ENCODE results near the gene SUCNR1.

- TF ChIP-seq RFX5 (IDR thresholded peaks at IDR 0.05; ENCODE audit: low read depth, low read length): no peak
- TF ChIP-seq CTCF (conservative IDR thresholded peaks at IDR 0.05; ENCODE audit: low read depth, low read length): no peak
- TF ChIP-seq MAFK (IDR thresholded peaks at IDR 0.05; ENCODE audit: low read depth, low read length): no peak
- no peak for TF ChIP-seq POLR2A (IDR thresholded peaks at IDR 0.05; ENCODE audit: low read depth, low read length)
- TF ChIP-seq RAD21 (IDR thresholded peaks at IDR 0.05; ENCODE audit: low read length): no peak
- no peak for TF ChIP-seq CEBPB (IDR thresholded peaks at IDR 0.05; ENCODE audit: low read depth, low read length)
- no peak for TF ChIP-seq RCOR1 (IDR thresholded peaks at IDR 0.05; ENCODE audit: insufficient replicate concordance, low read length)
- TF ChIP-seq FOS (IDR thresholded peaks at IDR 0.05; ENCODE audit: low read depth, low read length): no peak
- no peak for TF ChIP-seq BHLHE40 (IDR thresholded peaks at IDR 0.05; ENCODE audit: low read depth, low read length)
- no peak for TF ChIP-seq MXI1 (IDR thresholded peaks at IDR 0.05; ENCODE audit: borderline replicate concordance, low read depth, low read length)
- TF ChIP-seq SMC3 (IDR thresholded peaks at IDR 0.05; ENCODE audit: low read depth, low read length): no peak
- no peak for TF ChIP-seq USF2 (IDR thresholded peaks at IDR 0.05; ENCODE audit: low read depth, low read length)
Observed at GRCh38 chr3:151827816-151828215, 45.6 kb upstream of the SUCNR1 start.

Measured in IMR-90 (cell line).